H1 (cell line): Measurements from ENCODE around the gene OR51A4. TPM values are rescaled to one million over a fixed set of nuclear protein-coding genes. Genes with fewer than 3 reads are reported as not detected.

Source experiments
- POLR2AphosphoS5 ChIP-seq: IDR thresholded peaks from 2 replicates; pipeline ENCODE4 v1.6.1; 2011; ENCODE audit warnings: low read depth, low read length
- POU5F1 ChIP-seq: IDR thresholded peaks from 2 replicates; pipeline ENCODE4 v1.6.1; 2011; ENCODE audit warnings: low read depth, mild to moderate bottlenecking, low read length, moderate library complexity
- SIN3A ChIP-seq, 2 experiments: IDR thresholded peaks in 1 of 2; conservative IDR thresholded peaks in 1 of 2; 2 replicates each; pipeline ENCODE4 v1.6.1; 2011 to 2012; ENCODE audit warnings: low read length in 2 of 2, improper control_type of control experiment in 1 of 2, low read depth in 1 of 2, mild to moderate bottlenecking in 1 of 2
- TAF7 ChIP-seq: optimal IDR thresholded peaks from 2 replicates; pipeline ENCODE3; 2011; ENCODE audit warnings: low read depth, mild to moderate bottlenecking, inconsistent platforms, low read length, moderate library complexity, borderline replicate concordance
- polyA plus RNA-seq, 7 experiments: library from polyadenylated mRNA; depleted of rRNA in 3 of 7; stranded (reverse) in 5 of 7; unstranded in 2 of 7; fragments of >200 nt in 5 of 7; fragments of 200-250 nt in 2 of 7; gene quantifications; 1 replicate in 5 of 7; 2 replicates in 1 of 7; 4 replicates in 1 of 7; pipeline versions ENCODE4 v1.2.1 to v1.2.3, GENCODE V29; 2011 to 2013; ENCODE audit warnings: missing spikeins in 2 of 7, mixed read lengths in 2 of 7
- total RNA-seq: library from RNA; stranded (reverse); fragmentation: NEBNext Ultra II Directional; extraction: Animal tissue kit (Norgen Biotek cat#: 25700); gene quantifications from 2 replicates; pipeline ENCODE4 v1.2.1, GENCODE V29; 2021
- TF ChIP-seq, protein P1 (sequence below): fragments of 300-600 bp; sonication (generic); IDR thresholded peaks from 2 replicates; pipeline ENCODE4 v1.7.1; 2012; ENCODE audit warnings: low read length, moderate library complexity, mild to moderate bottlenecking, inconsistent platforms; ENCODE audit not compliant: insufficient replicate concordance

The OR51A4 gene
- total and polyA plus RNA-seq, 2 of the 8 experiments (the other 6 are each of a cell fraction or from before 2014, with no cell fraction given) = not detected

DNA sequence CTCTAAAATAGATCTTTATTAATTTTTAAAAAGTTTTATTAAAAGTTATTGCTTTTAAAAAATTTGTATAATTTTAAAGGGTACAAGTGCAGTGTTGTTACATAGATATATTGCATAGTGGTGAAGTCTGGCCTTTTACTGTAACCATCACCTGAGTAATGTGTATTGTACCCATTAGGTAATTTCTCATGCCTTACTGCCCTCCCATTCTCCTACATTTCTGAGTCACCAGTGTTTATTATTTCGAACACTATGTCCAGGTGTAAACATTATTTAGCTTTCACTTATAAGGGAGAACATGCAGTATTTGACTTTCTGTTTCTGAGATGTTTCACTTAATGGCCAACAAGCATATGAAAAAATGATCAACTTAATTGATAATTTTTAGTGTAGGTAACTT is 25.6 kb downstream of the OR51A4 start (continued):
- TF ChIP-seq POLR2AphosphoS5 (no peak), SIN3A (conservative IDR thresholded peaks at IDR 0.05 in 1 of 2, IDR thresholded peaks at IDR 0.05 in 1 of 2; ENCODE audit: low read depth in 1 of 2, low read length in 2 of 2) (no peak), POU5F1 (no peak), TAF7 (no peak)
- TF ChIP-seq, protein P1, sequence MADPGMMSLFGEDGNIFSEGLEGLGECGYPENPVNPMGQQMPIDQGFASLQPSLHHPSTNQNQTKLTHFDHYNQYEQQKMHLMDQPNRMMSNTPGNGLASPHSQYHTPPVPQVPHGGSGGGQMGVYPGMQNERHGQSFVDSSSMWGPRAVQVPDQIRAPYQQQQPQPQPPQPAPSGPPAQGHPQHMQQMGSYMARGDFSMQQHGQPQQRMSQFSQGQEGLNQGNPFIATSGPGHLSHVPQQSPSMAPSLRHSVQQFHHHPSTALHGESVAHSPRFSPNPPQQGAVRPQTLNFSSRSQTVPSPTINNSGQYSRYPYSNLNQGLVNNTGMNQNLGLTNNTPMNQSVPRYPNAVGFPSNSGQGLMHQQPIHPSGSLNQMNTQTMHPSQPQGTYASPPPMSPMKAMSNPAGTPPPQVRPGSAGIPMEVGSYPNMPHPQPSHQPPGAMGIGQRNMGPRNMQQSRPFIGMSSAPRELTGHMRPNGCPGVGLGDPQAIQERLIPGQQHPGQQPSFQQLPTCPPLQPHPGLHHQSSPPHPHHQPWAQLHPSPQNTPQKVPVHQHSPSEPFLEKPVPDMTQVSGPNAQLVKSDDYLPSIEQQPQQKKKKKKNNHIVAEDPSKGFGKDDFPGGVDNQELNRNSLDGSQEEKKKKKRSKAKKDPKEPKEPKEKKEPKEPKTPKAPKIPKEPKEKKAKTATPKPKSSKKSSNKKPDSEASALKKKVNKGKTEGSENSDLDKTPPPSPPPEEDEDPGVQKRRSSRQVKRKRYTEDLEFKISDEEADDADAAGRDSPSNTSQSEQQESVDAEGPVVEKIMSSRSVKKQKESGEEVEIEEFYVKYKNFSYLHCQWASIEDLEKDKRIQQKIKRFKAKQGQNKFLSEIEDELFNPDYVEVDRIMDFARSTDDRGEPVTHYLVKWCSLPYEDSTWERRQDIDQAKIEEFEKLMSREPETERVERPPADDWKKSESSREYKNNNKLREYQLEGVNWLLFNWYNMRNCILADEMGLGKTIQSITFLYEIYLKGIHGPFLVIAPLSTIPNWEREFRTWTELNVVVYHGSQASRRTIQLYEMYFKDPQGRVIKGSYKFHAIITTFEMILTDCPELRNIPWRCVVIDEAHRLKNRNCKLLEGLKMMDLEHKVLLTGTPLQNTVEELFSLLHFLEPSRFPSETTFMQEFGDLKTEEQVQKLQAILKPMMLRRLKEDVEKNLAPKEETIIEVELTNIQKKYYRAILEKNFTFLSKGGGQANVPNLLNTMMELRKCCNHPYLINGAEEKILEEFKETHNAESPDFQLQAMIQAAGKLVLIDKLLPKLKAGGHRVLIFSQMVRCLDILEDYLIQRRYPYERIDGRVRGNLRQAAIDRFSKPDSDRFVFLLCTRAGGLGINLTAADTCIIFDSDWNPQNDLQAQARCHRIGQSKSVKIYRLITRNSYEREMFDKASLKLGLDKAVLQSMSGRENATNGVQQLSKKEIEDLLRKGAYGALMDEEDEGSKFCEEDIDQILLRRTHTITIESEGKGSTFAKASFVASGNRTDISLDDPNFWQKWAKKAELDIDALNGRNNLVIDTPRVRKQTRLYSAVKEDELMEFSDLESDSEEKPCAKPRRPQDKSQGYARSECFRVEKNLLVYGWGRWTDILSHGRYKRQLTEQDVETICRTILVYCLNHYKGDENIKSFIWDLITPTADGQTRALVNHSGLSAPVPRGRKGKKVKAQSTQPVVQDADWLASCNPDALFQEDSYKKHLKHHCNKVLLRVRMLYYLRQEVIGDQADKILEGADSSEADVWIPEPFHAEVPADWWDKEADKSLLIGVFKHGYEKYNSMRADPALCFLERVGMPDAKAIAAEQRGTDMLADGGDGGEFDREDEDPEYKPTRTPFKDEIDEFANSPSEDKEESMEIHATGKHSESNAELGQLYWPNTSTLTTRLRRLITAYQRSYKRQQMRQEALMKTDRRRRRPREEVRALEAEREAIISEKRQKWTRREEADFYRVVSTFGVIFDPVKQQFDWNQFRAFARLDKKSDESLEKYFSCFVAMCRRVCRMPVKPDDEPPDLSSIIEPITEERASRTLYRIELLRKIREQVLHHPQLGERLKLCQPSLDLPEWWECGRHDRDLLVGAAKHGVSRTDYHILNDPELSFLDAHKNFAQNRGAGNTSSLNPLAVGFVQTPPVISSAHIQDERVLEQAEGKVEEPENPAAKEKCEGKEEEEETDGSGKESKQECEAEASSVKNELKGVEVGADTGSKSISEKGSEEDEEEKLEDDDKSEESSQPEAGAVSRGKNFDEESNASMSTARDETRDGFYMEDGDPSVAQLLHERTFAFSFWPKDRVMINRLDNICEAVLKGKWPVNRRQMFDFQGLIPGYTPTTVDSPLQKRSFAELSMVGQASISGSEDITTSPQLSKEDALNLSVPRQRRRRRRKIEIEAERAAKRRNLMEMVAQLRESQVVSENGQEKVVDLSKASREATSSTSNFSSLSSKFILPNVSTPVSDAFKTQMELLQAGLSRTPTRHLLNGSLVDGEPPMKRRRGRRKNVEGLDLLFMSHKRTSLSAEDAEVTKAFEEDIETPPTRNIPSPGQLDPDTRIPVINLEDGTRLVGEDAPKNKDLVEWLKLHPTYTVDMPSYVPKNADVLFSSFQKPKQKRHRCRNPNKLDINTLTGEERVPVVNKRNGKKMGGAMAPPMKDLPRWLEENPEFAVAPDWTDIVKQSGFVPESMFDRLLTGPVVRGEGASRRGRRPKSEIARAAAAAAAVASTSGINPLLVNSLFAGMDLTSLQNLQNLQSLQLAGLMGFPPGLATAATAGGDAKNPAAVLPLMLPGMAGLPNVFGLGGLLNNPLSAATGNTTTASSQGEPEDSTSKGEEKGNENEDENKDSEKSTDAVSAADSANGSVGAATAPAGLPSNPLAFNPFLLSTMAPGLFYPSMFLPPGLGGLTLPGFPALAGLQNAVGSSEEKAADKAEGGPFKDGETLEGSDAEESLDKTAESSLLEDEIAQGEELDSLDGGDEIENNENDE = no peak
- TF ChIP-seq, all 59 proteins: peak for 0
